Karpas-422 (cell line): ENCODE results near the gene BCAS4. TPM values are rescaled to one million over a fixed set of nuclear protein-coding genes. Genes with fewer than 3 reads are reported as not detected.
A peak's percentile ranks its signal among the peaks of the same experiment; 100 is the strongest.

Experiments used
- DNase-seq: peaks from one replicate; pipeline ENCODE4 v3.0.0-alpha.2; 2015
- H2AFZ ChIP-seq: fragments of 200-600 bp; sonication (generic); 2 replicates; pipeline ENCODE4 v1.6.1; 2014; ENCODE audit warnings: antibody characterized with exemption, low read length, mixed read lengths
- H3K27ac ChIP-seq: fragments of 200-600 bp; sonication (generic); 2 replicates; pipeline ENCODE4 v1.5.1; 2014; ENCODE audit warnings: mild to moderate bottlenecking, low read length, moderate library complexity
- H3K27me3 ChIP-seq: fragments of 200-600 bp; sonication (generic); 2 replicates; pipeline ENCODE4 v1.6.1; 2014; ENCODE audit warnings: low read length, mixed read lengths
- H3K36me3 ChIP-seq: fragments of 200-600 bp; sonication (generic); 2 replicates; pipeline ENCODE4 v1.6.1; 2014; ENCODE audit warnings: low read length, mixed read lengths; ENCODE audit not compliant: insufficient read depth
- H3K4me1 ChIP-seq: fragments of 200-600 bp; sonication (generic); 2 replicates; pipeline ENCODE4 v1.6.1; 2014; ENCODE audit warnings: mild to moderate bottlenecking, low read length, mixed read lengths
- H3K4me2 ChIP-seq: fragments of 200-600 bp; sonication (generic); 2 replicates; pipeline ENCODE4 v1.6.1; 2014; ENCODE audit warnings: low read length, low read depth, mild to moderate bottlenecking; ENCODE audit not compliant: poor library complexity, severe bottlenecking
- H3K4me3 ChIP-seq: fragments of 200-600 bp; sonication (generic); 2 replicates; pipeline ENCODE4 v1.5.1; 2014; ENCODE audit warnings: mild to moderate bottlenecking, antibody characterized with exemption, low read length, mixed read lengths
- H3K79me2 ChIP-seq: fragments of 200-600 bp; sonication (generic); 2 replicates; pipeline ENCODE4 v1.6.1; 2014; ENCODE audit warnings: mild to moderate bottlenecking, low read length, mixed read lengths
- H3K9ac ChIP-seq: fragments of 200-600 bp; sonication (generic); 2 replicates; pipeline ENCODE4 v1.6.0; 2014; ENCODE audit warnings: low read length
- H3K9me2 ChIP-seq: fragments of 200-600 bp; sonication (generic), shearing (Covaris generic); replicated peaks from 2 replicates; pipeline ENCODE4 v1.6.0; 2014; ENCODE audit warnings: mild to moderate bottlenecking, low read length, moderate library complexity; ENCODE audit not compliant: insufficient read depth
- H3K9me3 ChIP-seq: fragments of 300-700, 200-600 bp; sonication (generic); 2 replicates; pipeline ENCODE4 v1.6.1; 2014; ENCODE audit warnings: low read length, mixed read lengths
- H4K20me1 ChIP-seq: fragments of 200-600 bp; sonication (generic); 2 replicates; pipeline ENCODE4 v1.6.1; 2014; ENCODE audit warnings: mild to moderate bottlenecking, antibody characterized with exemption, low read length, low read depth; ENCODE audit not compliant: insufficient read depth
- small RNA-seq: library from RNA; depleted of rRNA; stranded (forward); fragments of <200 nt; gene quantifications from one replicate; pipeline ENCODE3, GENCODE V24; 2014
- total RNA-seq: library from RNA; depleted of rRNA; stranded (reverse); fragments of >200 nt; shearing (Covaris generic); gene quantifications from 2 replicates; pipeline ENCODE4 v1.2.3, GENCODE V29; 2014; ENCODE audit warnings: low replicate concordance; rRNA removed

The BCAS4 gene
- total RNA-seq, 1 experiment from 2014 or later = 191 TPM

DNA sequence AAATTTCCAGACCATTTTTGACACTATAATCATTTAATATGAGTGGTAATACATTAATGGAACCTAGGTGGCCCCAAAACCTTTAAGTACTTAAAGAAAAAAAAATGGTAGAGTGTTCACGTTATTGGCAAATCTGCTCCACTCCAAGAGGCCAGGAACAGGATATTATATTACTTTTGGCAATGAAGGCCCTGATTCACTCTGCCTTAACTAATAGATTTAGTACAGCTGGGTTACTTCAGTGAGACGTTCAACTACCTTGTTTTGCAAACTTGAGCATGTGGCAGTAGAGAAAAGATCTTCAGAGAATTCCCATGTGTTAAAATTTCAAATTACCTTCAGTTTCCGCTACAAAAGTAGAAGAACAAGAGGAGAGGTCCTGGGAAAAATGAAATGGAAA is 123.5 kb downstream of the BCAS4 start:
- Histone ChIP-seq H3K4me2 (peak overlapping the region; percentile 70), H4K20me1 (peaks cover 82% of the 10 kb centered on the region), H3K79me2 (peaks cover 97% of the 10 kb centered on the region), H2AFZ (no peak overlapping the region), H3K4me1 (peaks cover 99% of the 10 kb centered on the region), H3K27ac (peak overlapping the region; percentile 90), H3K9ac (peak overlapping the region; percentile 1; the same call in 1 of the 2 replicates), H3K36me3 (peaks cover 54% of the 10 kb centered on the region), H3K4me3 (peak overlapping the region; percentile 48; the same call in 1 of the 2 replicates), H3K9me2 (no peaks in the 10 kb centered on the region), H3K27me3 (no peaks in the 10 kb centered on the region), H3K9me3 (no peaks in the 10 kb centered on the region)
- no peak for DNase-seq

DNA sequence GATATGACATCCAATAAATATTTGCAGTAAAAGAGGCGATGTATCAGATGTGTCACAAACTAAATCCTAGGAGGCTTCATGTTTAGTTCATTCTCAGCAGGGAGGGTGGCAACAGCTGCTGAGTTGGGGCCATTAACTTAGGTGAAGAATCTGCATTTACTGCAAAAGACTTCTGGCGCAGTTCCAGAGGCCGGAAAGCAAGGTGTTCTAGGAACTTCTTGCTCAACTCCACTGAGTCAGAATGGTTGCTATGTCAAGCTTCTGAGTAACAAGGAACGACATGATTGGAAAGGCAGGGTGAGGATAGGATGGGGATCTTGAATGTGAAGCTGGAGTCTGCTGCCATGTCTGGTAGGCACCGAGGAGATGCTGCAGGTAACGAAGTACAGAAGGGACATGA is 124.7 kb downstream of the BCAS4 start:
- Histone ChIP-seq H3K79me2 (peaks cover 97% of the 10 kb centered on the region), H2AFZ (no peak overlapping the region), H3K27me3 (no peaks in the 10 kb centered on the region), H3K4me1 (peaks cover 99% of the 10 kb centered on the region), H4K20me1 (peaks cover 83% of the 10 kb centered on the region), H3K4me2 (peak overlapping the region; percentile 21), H3K9me3 (no peaks in the 10 kb centered on the region), H3K4me3 (0 out of 2 replicates have a peak overlapping the region, but pooled peaks have one; percentile 19), H3K36me3 (peaks cover 54% of the 10 kb centered on the region), H3K9ac (no peak overlapping the region), H3K27ac (peak overlapping the region; percentile 47), H3K9me2 (no peaks in the 10 kb centered on the region)
- no peak for DNase-seq

DNA sequence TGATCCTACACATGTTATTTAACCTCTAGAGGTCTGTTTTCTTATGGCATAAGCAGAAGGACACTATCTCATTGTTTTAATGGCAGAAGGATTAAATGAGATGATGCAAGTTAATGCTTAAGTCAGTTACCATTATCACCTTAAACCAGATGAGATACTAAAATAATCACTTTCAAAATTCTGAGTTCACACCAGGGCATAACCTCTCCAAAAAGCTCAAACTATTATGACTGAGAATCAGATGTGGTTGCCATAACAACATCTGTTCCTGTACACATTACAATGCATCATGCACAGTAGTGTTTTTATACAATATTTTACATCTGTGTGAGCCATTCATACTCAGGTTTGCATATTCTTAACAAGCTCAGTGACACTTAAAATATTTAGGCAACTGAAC is 126.1 kb downstream of the BCAS4 start:
- Histone ChIP-seq H3K27me3 (no peaks in the 10 kb centered on the region), H3K4me1 (peaks cover 99% of the 10 kb centered on the region), H3K4me2 (peak overlapping the region; percentile 26), H3K9me3 (no peaks in the 10 kb centered on the region), H3K27ac (peak overlapping the region; percentile 68), H4K20me1 (peaks cover 89% of the 10 kb centered on the region), H3K9me2 (no peaks in the 10 kb centered on the region), H2AFZ (no peak overlapping the region), H3K36me3 (peaks cover 65% of the 10 kb centered on the region), H3K79me2 (peaks cover 97% of the 10 kb centered on the region), H3K4me3 (no peak overlapping the region), H3K9ac (peak overlapping the region; percentile 8; the same call in 1 of the 2 replicates)
- no peak for DNase-seq

DNA sequence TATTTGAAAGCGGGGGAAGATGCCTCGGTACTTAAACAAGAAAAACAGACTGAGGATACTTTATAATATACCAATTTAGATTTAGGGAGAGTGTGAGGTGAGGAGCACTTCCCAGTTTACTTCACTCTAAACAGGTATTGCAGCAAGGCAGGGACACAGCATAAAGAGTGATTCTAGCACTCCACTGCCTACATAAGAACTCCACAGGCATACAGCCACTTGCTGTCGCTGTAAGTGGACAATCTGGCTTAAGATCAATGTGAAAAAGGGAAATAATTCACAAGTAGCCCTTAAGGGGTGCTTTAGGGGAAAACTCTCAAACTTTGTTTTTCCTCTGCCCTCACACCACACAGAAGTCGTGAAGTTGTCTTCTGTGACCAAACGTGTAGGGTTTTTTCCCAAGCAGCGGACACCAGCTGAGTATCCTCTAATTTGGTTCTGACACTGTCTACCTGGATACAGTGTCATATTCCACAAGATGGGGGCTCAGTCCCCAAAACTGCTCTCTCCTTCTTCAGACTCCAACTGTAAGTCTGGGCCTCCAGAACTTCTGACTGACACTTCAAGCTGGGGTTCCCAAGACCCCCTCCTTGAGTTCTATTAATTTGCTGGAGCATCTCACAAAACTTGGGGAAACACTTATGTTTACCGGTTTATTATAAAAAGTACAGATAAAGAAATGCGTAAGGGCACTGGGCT is 127.1 kb downstream of the BCAS4 start:
- H3K27me3 ChIP-seq = no peaks in the 10 kb centered on the region
- no peak overlapping the region for H3K4me3 ChIP-seq
- H3K27ac ChIP-seq = peak overlapping the region; percentile 68
- no peak overlapping the region for H2AFZ ChIP-seq
- H3K9me2 ChIP-seq = no peaks in the 10 kb centered on the region
- peaks cover 99% of the 10 kb centered on the region for H3K4me1 ChIP-seq
- no peaks in the 10 kb centered on the region for H3K9me3 ChIP-seq
- no peak for DNase-seq
- peaks cover 97% of the 10 kb centered on the region for H3K79me2 ChIP-seq
- peak overlapping the region; percentile 26 for H3K4me2 ChIP-seq
- H3K9ac ChIP-seq = no peak overlapping the region
- peaks cover 87% of the 10 kb centered on the region for H4K20me1 ChIP-seq
- H3K36me3 ChIP-seq = peaks cover 65% of the 10 kb centered on the region

DNA sequence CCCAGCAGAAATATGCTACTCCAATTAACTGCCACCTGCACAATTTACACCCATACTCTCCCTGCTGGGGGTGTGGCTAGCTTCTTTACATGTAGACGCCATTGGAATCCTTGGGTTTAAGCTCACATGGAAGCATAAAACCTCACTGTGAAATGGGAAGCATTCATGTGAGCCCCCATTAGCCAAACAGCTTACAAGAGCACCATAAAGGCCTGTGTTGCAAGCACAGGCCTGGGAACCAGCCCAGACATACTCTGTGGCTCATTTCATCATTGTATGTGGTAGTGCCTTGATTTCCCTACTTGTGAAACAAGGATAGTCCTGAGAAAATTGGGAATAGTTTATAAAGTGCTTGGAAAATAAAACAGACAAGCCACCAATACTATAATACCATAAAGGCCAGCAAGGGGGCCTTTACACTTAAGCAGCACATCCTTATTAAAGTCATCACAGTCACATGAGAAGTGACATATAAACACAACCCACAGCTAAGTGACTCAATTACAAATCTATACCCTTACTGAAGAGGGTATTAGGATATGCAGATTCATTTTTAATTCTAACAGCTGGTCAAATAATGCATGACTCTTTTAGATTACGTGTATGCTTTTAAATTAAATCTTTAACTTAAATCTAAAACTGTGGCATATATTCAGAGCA is 129.5 kb downstream of the BCAS4 start:
- no peak for DNase-seq
- Histone ChIP-seq H3K4me1 (peaks cover 98% of the 10 kb centered on the region), H3K27ac (peak overlapping the region; percentile 12), H3K9me3 (no peaks in the 10 kb centered on the region), H3K9me2 (no peaks in the 10 kb centered on the region), H3K9ac (no peak overlapping the region), H3K4me3 (no peak overlapping the region), H2AFZ (no peak overlapping the region), H4K20me1 (peaks cover 89% of the 10 kb centered on the region), H3K79me2 (peaks cover 99% of the 10 kb centered on the region), H3K4me2 (peak overlapping the region; percentile 13), H3K27me3 (no peaks in the 10 kb centered on the region), H3K36me3 (peaks cover 76% of the 10 kb centered on the region)

DNA sequence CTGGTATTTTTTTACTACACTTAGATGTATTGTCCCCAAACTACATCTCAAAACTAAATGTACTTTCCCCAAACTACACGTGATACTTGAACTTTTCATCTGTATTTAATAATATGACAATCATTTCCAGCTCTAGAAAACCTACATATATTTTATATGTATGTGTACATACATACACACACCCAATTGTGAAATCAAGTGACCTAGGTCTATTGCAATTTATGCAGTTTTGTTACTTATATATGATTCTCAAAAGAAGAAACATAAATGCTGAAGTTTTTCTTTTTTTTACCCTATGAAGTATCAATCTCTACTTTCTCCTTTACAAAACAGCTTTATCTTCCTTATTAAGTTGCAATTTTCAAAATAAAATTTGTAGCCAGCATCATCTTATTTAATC is 131.7 kb downstream of the BCAS4 start:
- no peak for DNase-seq
- Histone ChIP-seq H3K9me3 (no peaks in the 10 kb centered on the region), H3K27me3 (no peaks in the 10 kb centered on the region), H3K4me3 (no peak overlapping the region), H3K27ac (peak overlapping the region; percentile 94), H2AFZ (no peak overlapping the region), H3K4me2 (peak overlapping the region; percentile 91), H3K9me2 (no peaks in the 10 kb centered on the region), H4K20me1 (peaks cover 74% of the 10 kb centered on the region), H3K79me2 (peaks cover 89% of the 10 kb centered on the region), H3K9ac (no peak overlapping the region), H3K36me3 (peaks cover 60% of the 10 kb centered on the region), H3K4me1 (peaks cover 83% of the 10 kb centered on the region)

Small RNA genes within 50 kb of the gene (small RNA-seq; reads per million reads assigned to genes)
- gene TMSB4XP6 = not detected

Other genes starting within 250 kb of the BCAS4 start
- gene RIPOR3, start 103.5 kb upstream of the BCAS4 start, total RNA-seq = not detected in 2 replicates
- 2.6 and 5.9 TPM in 2 replicates for gene PARD6B, start 63.5 kb upstream of the BCAS4 start, total RNA-seq
- gene ADNP, start 136.4 kb downstream of the BCAS4 start, total RNA-seq = 40.1 and 55.5 TPM in 2 replicates
- gene DPM1, start 163.5 kb downstream of the BCAS4 start, total RNA-seq = 37.5 and 67.2 TPM in 2 replicates
- gene MOCS3, start 163.8 kb downstream of the BCAS4 start, total RNA-seq = 4.8 and 5.5 TPM in 2 replicates
- gene KCNG1, start 228.0 kb downstream of the BCAS4 start, total RNA-seq = not detected in 2 replicates